ENCODE measurements around the gene PRKG1.

The PRKG1 gene

GRCh38 chr10:51952056-51952455, 877.8 kb downstream of the PRKG1 start:
- DNase-seq (ENCODE audit: low read depth, low spot score): no peak
- Histone ChIP-seq H3K36me3 (ENCODE audit: control insufficient read depth, insufficient read depth, low read length) (no peaks in the 10 kb centered on the region), H3K4me1 (ENCODE audit: control insufficient read depth, insufficient read depth, low read length) (no peaks in the 10 kb centered on the region), H3K9me3 (ENCODE audit: control insufficient read depth, insufficient read depth, low read length) (no peaks in the 10 kb centered on the region), H3K27me3 (ENCODE audit: control insufficient read depth, insufficient read depth, low read length) (no peaks in the 10 kb centered on the region), H3K4me3 (ENCODE audit: low read length) (no peak overlapping the region), H3K27ac (ENCODE audit: low read length) (no peak overlapping the region)
- no CpG with 5 or more reads among the region's 1 CpG for WGBS (ENCODE audit: insufficient coverage, insufficient read length)

GRCh38 chr10:51955696-51956095, 881.4 kb downstream of the PRKG1 start:
- no peaks in the 10 kb centered on the region for H3K27me3 ChIP-seq (ENCODE audit: control insufficient read depth, insufficient read depth, low read length)
- H3K36me3 ChIP-seq (ENCODE audit: control insufficient read depth, insufficient read depth, low read length): no peaks in the 10 kb centered on the region
- H3K27ac ChIP-seq (ENCODE audit: low read length): no peak overlapping the region
- WGBS (ENCODE audit: insufficient coverage, insufficient read length): no CpG with 5 or more reads among the region's 2 CpGs
- DNase-seq (ENCODE audit: low read depth, low spot score): no peak
- H3K4me1 ChIP-seq (ENCODE audit: control insufficient read depth, insufficient read depth, low read length): peaks cover under 1% of the 10 kb centered on the region; the same call in 1 of the 2 replicates
- H3K9me3 ChIP-seq (ENCODE audit: control insufficient read depth, insufficient read depth, low read length): no peaks in the 10 kb centered on the region
- H3K4me3 ChIP-seq (ENCODE audit: low read length): no peak overlapping the region

- Histone ChIP-seq H3K36me3 (ENCODE audit: control insufficient read depth, insufficient read depth, low read length) (no peaks in the 10 kb centered on the region), H3K4me1 (ENCODE audit: control insufficient read depth, insufficient read depth, low read length) (peaks cover 1% of the 10 kb centered on the region; the same call in 1 of the 2 replicates), H3K9me3 (ENCODE audit: control insufficient read depth, insufficient read depth, low read length) (no peaks in the 10 kb centered on the region), H3K27me3 (ENCODE audit: control insufficient read depth, insufficient read depth, low read length) (no peaks in the 10 kb centered on the region), H3K4me3 (ENCODE audit: low read length) (no peak overlapping the region), H3K27ac (ENCODE audit: low read length) (no peak overlapping the region)
- DNase-seq (ENCODE audit: low read depth, low spot score): no peak
Observed at GRCh38 chr10:51956822-51957221, 882.5 kb downstream of the PRKG1 start.

- H3K27me3 ChIP-seq (ENCODE audit: control insufficient read depth, insufficient read depth, low read length): no peaks in the 10 kb centered on the region
- peaks cover 1% of the 10 kb centered on the region; the same call in 1 of the 2 replicates for H3K4me1 ChIP-seq (ENCODE audit: control insufficient read depth, insufficient read depth, low read length)
- peak; percentile 16 for DNase-seq (ENCODE audit: low read depth, low spot score)
- H3K9me3 ChIP-seq (ENCODE audit: control insufficient read depth, insufficient read depth, low read length): no peaks in the 10 kb centered on the region
- WGBS (ENCODE audit: insufficient coverage, insufficient read length): no CpG with 5 or more reads among the region's 8 CpGs
- H3K4me3 ChIP-seq (ENCODE audit: low read length): no peak overlapping the region
- H3K36me3 ChIP-seq (ENCODE audit: control insufficient read depth, insufficient read depth, low read length): no peaks in the 10 kb centered on the region
- no peak overlapping the region for H3K27ac ChIP-seq (ENCODE audit: low read length)
Observed at GRCh38 chr10:51960494-51960895, 886.2 kb downstream of the PRKG1 start.

- WGBS (ENCODE audit: insufficient coverage, insufficient read length): no CpG with 5 or more reads among the region's 3 CpGs
- Histone ChIP-seq H3K4me3 (ENCODE audit: low read length) (no peak overlapping the region), H3K27me3 (ENCODE audit: control insufficient read depth, insufficient read depth, low read length) (no peaks in the 10 kb centered on the region), H3K36me3 (ENCODE audit: control insufficient read depth, insufficient read depth, low read length) (no peaks in the 10 kb centered on the region), H3K4me1 (ENCODE audit: control insufficient read depth, insufficient read depth, low read length) (peaks cover 1% of the 10 kb centered on the region; the same call in 1 of the 2 replicates), H3K27ac (ENCODE audit: low read length) (no peak overlapping the region), H3K9me3 (ENCODE audit: control insufficient read depth, insufficient read depth, low read length) (no peaks in the 10 kb centered on the region)
- no peak for DNase-seq (ENCODE audit: low read depth, low spot score)
Observed at GRCh38 chr10:51961401-51961800, 887.1 kb downstream of the PRKG1 start.

- Histone ChIP-seq H3K36me3 (ENCODE audit: control insufficient read depth, insufficient read depth, low read length) (no peaks in the 10 kb centered on the region), H3K4me3 (ENCODE audit: low read length) (no peak overlapping the region), H3K27ac (ENCODE audit: low read length) (no peak overlapping the region), H3K27me3 (ENCODE audit: control insufficient read depth, insufficient read depth, low read length) (no peaks in the 10 kb centered on the region), H3K9me3 (ENCODE audit: control insufficient read depth, insufficient read depth, low read length) (no peaks in the 10 kb centered on the region), H3K4me1 (ENCODE audit: control insufficient read depth, insufficient read depth, low read length) (peaks cover 1% of the 10 kb centered on the region; the same call in 1 of the 2 replicates)
- WGBS (ENCODE audit: insufficient coverage, insufficient read length): no CpG with 5 or more reads among the region's 2 CpGs
- no peak for DNase-seq (ENCODE audit: low read depth, low spot score)
Observed at GRCh38 chr10:51964630-51965029, 890.3 kb downstream of the PRKG1 start.

- DNase-seq (ENCODE audit: low read depth, low spot score): no peak
- no peaks in the 10 kb centered on the region for H3K27me3 ChIP-seq (ENCODE audit: control insufficient read depth, insufficient read depth, low read length)
- H3K4me1 ChIP-seq (ENCODE audit: control insufficient read depth, insufficient read depth, low read length): peaks cover 1% of the 10 kb centered on the region; the same call in 1 of the 2 replicates
- no peak overlapping the region for H3K27ac ChIP-seq (ENCODE audit: low read length)
- no peak overlapping the region for H3K4me3 ChIP-seq (ENCODE audit: low read length)
- no peaks in the 10 kb centered on the region for H3K36me3 ChIP-seq (ENCODE audit: control insufficient read depth, insufficient read depth, low read length)
- H3K9me3 ChIP-seq (ENCODE audit: control insufficient read depth, insufficient read depth, low read length): no peaks in the 10 kb centered on the region
Observed at GRCh38 chr10:51965451-51965850, 891.2 kb downstream of the PRKG1 start.

- Histone ChIP-seq H3K27me3 (ENCODE audit: control insufficient read depth, insufficient read depth, low read length) (no peaks in the 10 kb centered on the region), H3K36me3 (ENCODE audit: control insufficient read depth, insufficient read depth, low read length) (no peaks in the 10 kb centered on the region), H3K9me3 (ENCODE audit: control insufficient read depth, insufficient read depth, low read length) (no peaks in the 10 kb centered on the region), H3K27ac (ENCODE audit: low read length) (no peak overlapping the region), H3K4me1 (ENCODE audit: control insufficient read depth, insufficient read depth, low read length) (peaks cover 3% of the 10 kb centered on the region; the same call in 1 of the 2 replicates), H3K4me3 (ENCODE audit: low read length) (no peak overlapping the region)
- no CpG with 5 or more reads among the region's 3 CpGs for WGBS (ENCODE audit: insufficient coverage, insufficient read length)
- no peak for DNase-seq (ENCODE audit: low read depth, low spot score)
Observed at GRCh38 chr10:51972733-51973346, 898.6 kb downstream of the PRKG1 start.

- no peak for DNase-seq (ENCODE audit: low read depth, low spot score)
- no peaks in the 10 kb centered on the region for H3K27me3 ChIP-seq (ENCODE audit: control insufficient read depth, insufficient read depth, low read length)
- H3K27ac ChIP-seq (ENCODE audit: low read length): no peak overlapping the region
- no peaks in the 10 kb centered on the region for H3K4me1 ChIP-seq (ENCODE audit: control insufficient read depth, insufficient read depth, low read length)
- no peaks in the 10 kb centered on the region for H3K9me3 ChIP-seq (ENCODE audit: control insufficient read depth, insufficient read depth, low read length)
- no peak overlapping the region for H3K4me3 ChIP-seq (ENCODE audit: low read length)
- no peaks in the 10 kb centered on the region for H3K36me3 ChIP-seq (ENCODE audit: control insufficient read depth, insufficient read depth, low read length)
Observed at GRCh38 chr10:51980752-51981151, 906.5 kb downstream of the PRKG1 start.

- no CpG with 5 or more reads among the region's 1 CpG for WGBS (ENCODE audit: insufficient coverage, insufficient read length)
- Histone ChIP-seq H3K4me1 (ENCODE audit: control insufficient read depth, insufficient read depth, low read length) (no peaks in the 10 kb centered on the region), H3K36me3 (ENCODE audit: control insufficient read depth, insufficient read depth, low read length) (no peaks in the 10 kb centered on the region), H3K9me3 (ENCODE audit: control insufficient read depth, insufficient read depth, low read length) (no peaks in the 10 kb centered on the region), H3K4me3 (ENCODE audit: low read length) (no peak overlapping the region), H3K27ac (ENCODE audit: low read length) (no peak overlapping the region), H3K27me3 (ENCODE audit: control insufficient read depth, insufficient read depth, low read length) (no peaks in the 10 kb centered on the region)
- no peak for DNase-seq (ENCODE audit: low read depth, low spot score)
Observed at GRCh38 chr10:51981731-51982130, 907.4 kb downstream of the PRKG1 start.

GRCh38 chr10:51983481-51983880, 909.2 kb downstream of the PRKG1 start:
- Histone ChIP-seq H3K36me3 (ENCODE audit: control insufficient read depth, insufficient read depth, low read length) (no peaks in the 10 kb centered on the region), H3K4me3 (ENCODE audit: low read length) (no peak overlapping the region), H3K4me1 (ENCODE audit: control insufficient read depth, insufficient read depth, low read length) (no peaks in the 10 kb centered on the region), H3K9me3 (ENCODE audit: control insufficient read depth, insufficient read depth, low read length) (no peaks in the 10 kb centered on the region), H3K27me3 (ENCODE audit: control insufficient read depth, insufficient read depth, low read length) (no peaks in the 10 kb centered on the region), H3K27ac (ENCODE audit: low read length) (no peak overlapping the region)
- DNase-seq (ENCODE audit: low read depth, low spot score): no peak
- no CpG with 5 or more reads among the region's 2 CpGs for WGBS (ENCODE audit: insufficient coverage, insufficient read length)
